Renal cortical epithelial cell (primary cell): ENCODE results near the gene SEC11A. TPM values are rescaled to one million over a fixed set of nuclear protein-coding genes. Genes with fewer than 3 reads are reported as not detected.
A peak's percentile ranks its signal among the peaks of the same experiment; 100 is the strongest.

ENCODE experiments used
- DNase-seq: peaks from one replicate; pipeline ENCODE4 v3.0.0-alpha.2; 2011; ENCODE audit warnings: low read depth
- total RNA-seq: library from RNA; depleted of rRNA; stranded (reverse); fragments of >200 nt; gene quantifications from 2 replicates; pipeline ENCODE4 v1.2.3, GENCODE V29; 2014

Gene SEC11A
- total RNA-seq, 1 donor from 2014 or later: 291 TPM

GRCh38 chr15:84681831-84682230, 34.1 kb downstream of the SEC11A start:
- peak; percentile 91 for DNase-seq

- DNase-seq: peak; percentile 73
Observed at GRCh38 chr15:84671211-84671610, 44.7 kb downstream of the SEC11A start.

GRCh38 chr15:84669726-84670125, 46.2 kb downstream of the SEC11A start:
- no peak for DNase-seq

- DNase-seq: no peak
Observed at GRCh38 chr15:84668221-84668982, 47.5 kb downstream of the SEC11A start.

GRCh38 chr15:84666373-84666772, 49.6 kb downstream of the SEC11A start:
- DNase-seq: peak; percentile 30

- no peak for DNase-seq
Observed at GRCh38 chr15:84661001-84661400, 54.9 kb downstream of the SEC11A start.

GRCh38 chr15:84659904-84660781, 55.8 kb downstream of the SEC11A start:
- no peak for DNase-seq

- DNase-seq: no peak
Observed at GRCh38 chr15:84658788-84659411, 57.0 kb downstream of the SEC11A start.

- DNase-seq: peak; percentile 48
Observed at GRCh38 chr15:84658080-84658787, 57.7 kb downstream of the SEC11A start, which contains the start of gene NMB. Gene NMB (minus strand): TSS chr15:84658199. CDS start chr15:84658152, 47 bp downstream.

GRCh38 chr15:84657748-84658079, 58.2 kb downstream of the SEC11A start:
- no peak for DNase-seq

- no peak for DNase-seq
Observed at GRCh38 chr15:84656972-84657371, 59.0 kb downstream of the SEC11A start.

GRCh38 chr15:84654689-84655453, 61.1 kb downstream of the SEC11A start:
- peak; percentile 66 for DNase-seq

GRCh38 chr15:84653910-84654688, 61.8 kb downstream of the SEC11A start, which contains the start of gene WDR73:
Gene WDR73 (minus strand): TSS chr15:84654283. CDS start chr15:84654274, 9 bp downstream.
- DNase-seq: peak; percentile 83

GRCh38 chr15:84653584-84653909, 62.4 kb downstream of the SEC11A start:
- DNase-seq: no peak

- no peak for DNase-seq
Observed at GRCh38 chr15:84649706-84650105, 66.2 kb downstream of the SEC11A start.

- no peak for DNase-seq
Observed at GRCh38 chr15:84648539-84648938, 67.4 kb downstream of the SEC11A start.

GRCh38 chr15:84647726-84648125, 68.2 kb downstream of the SEC11A start:
- no peak for DNase-seq

GRCh38 chr15:84645997-84646396, 69.9 kb downstream of the SEC11A start:
- no peak for DNase-seq

GRCh38 chr15:84645496-84645895, 70.4 kb downstream of the SEC11A start:
- DNase-seq: no peak

- no peak for DNase-seq
Observed at GRCh38 chr15:84643838-84644237, 72.1 kb downstream of the SEC11A start.
